HEK293 (cell line): ENCODE measurements around the gene SLC19A1.
A peak's percentile ranks its signal among the peaks of the same experiment; 100 is the strongest.

ENCODE experiments used
- EGR2 ChIP-seq: fragments of 450-650 bp; formaldehyde crosslinking; IDR thresholded peaks from 2 replicates; pipeline ENCODE4 v1.5.1; 2016; ENCODE audit warnings: low read depth, missing biosample characterization, missing genetic modification characterization
- GFI1B ChIP-seq: fragments of 450-650 bp; formaldehyde crosslinking; IDR thresholded peaks from 2 replicates; pipeline ENCODE4 v1.5.1; 2016; ENCODE audit warnings: missing biosample characterization, missing genetic modification characterization
- GLI4 ChIP-seq: fragments of 450-650 bp; formaldehyde crosslinking; IDR thresholded peaks from 2 replicates; pipeline ENCODE4 v1.5.1; 2016; ENCODE audit warnings: missing biosample characterization, missing genetic modification characterization
- KLF7 ChIP-seq: fragments of 450-650 bp; formaldehyde crosslinking; IDR thresholded peaks from 2 replicates; pipeline ENCODE4 v1.5.1; 2016; ENCODE audit warnings: missing biosample characterization, missing genetic modification characterization, borderline replicate concordance
- PBX3 ChIP-seq: sonication (generic); formaldehyde crosslinking; IDR thresholded peaks from 2 replicates; pipeline ENCODE4 v1.8.1; 2022; ENCODE audit warnings: mild to moderate bottlenecking, moderate library complexity, missing genetic modification reagents
- TRIM28 ChIP-seq: IDR thresholded peaks from 2 replicates; pipeline ENCODE4 v1.6.1; 2011; ENCODE audit warnings: low read length, control low read depth, borderline replicate concordance
- ZBTB10 ChIP-seq: fragments of 450-650 bp; formaldehyde crosslinking; IDR thresholded peaks from 2 replicates; pipeline ENCODE4 v1.5.1; 2016; ENCODE audit warnings: missing biosample characterization, missing genetic modification characterization
- ZNF169 ChIP-seq: fragments of 450-650 bp; formaldehyde crosslinking; IDR thresholded peaks from 2 replicates; pipeline ENCODE4 v1.5.1; 2016; ENCODE audit warnings: missing biosample characterization, missing genetic modification characterization
- ZNF175 ChIP-seq: fragments of 450-650 bp; formaldehyde crosslinking; IDR thresholded peaks from 2 replicates; pipeline ENCODE4 v1.5.1; 2016; ENCODE audit warnings: missing biosample characterization, missing genetic modification characterization
- ZNF18 ChIP-seq: fragments of 450-650 bp; formaldehyde crosslinking; IDR thresholded peaks from 2 replicates; pipeline ENCODE4 v1.5.1; 2016; ENCODE audit warnings: missing biosample characterization, missing genetic modification characterization
- ZNF239 ChIP-seq: fragments of 450-650 bp; formaldehyde crosslinking; IDR thresholded peaks from 2 replicates; pipeline ENCODE4 v1.5.1; 2016; ENCODE audit warnings: missing biosample characterization, missing genetic modification characterization
- ZNF248 ChIP-seq: fragments of 450-650 bp; formaldehyde crosslinking; IDR thresholded peaks from 2 replicates; pipeline ENCODE4 v1.5.1; 2017; ENCODE audit warnings: missing biosample characterization, missing genetic modification characterization
- ZNF26 ChIP-seq: fragments of 450-650 bp; formaldehyde crosslinking; IDR thresholded peaks from 2 replicates; pipeline ENCODE4 v1.5.1; 2016; ENCODE audit warnings: missing biosample characterization, missing genetic modification characterization
- ZNF391 ChIP-seq: fragments of 450-650 bp; formaldehyde crosslinking; IDR thresholded peaks from 2 replicates; pipeline ENCODE4 v1.5.1; 2016; ENCODE audit warnings: low read depth, missing biosample characterization, missing genetic modification characterization, borderline replicate concordance
- ZNF513 ChIP-seq: fragments of 450-650 bp; IDR thresholded peaks from 2 replicates; pipeline ENCODE4 v1.5.1; 2018; ENCODE audit warnings: missing biosample characterization, missing genetic modification characterization
- ZNF514 ChIP-seq: fragments of 450-650 bp; formaldehyde crosslinking; IDR thresholded peaks from 2 replicates; pipeline ENCODE4 v1.5.1; 2016; ENCODE audit warnings: missing biosample characterization, missing genetic modification characterization
- ZNF610 ChIP-seq: fragments of 450-650 bp; formaldehyde crosslinking; IDR thresholded peaks from 2 replicates; pipeline ENCODE4 v1.5.1; 2016; ENCODE audit warnings: missing biosample characterization, missing genetic modification characterization, borderline replicate concordance
- ZNF639 ChIP-seq: fragments of 450-650 bp; formaldehyde crosslinking; IDR thresholded peaks from 2 replicates; pipeline ENCODE4 v1.5.1; 2016; ENCODE audit warnings: missing biosample characterization, missing genetic modification characterization
- ZNF645 ChIP-seq: fragments of 450-650 bp; formaldehyde crosslinking; IDR thresholded peaks from 2 replicates; pipeline ENCODE4; 2016; ENCODE audit warnings: missing biosample characterization, missing genetic modification characterization
- ZNF768 ChIP-seq: fragments of 450-650 bp; formaldehyde crosslinking; IDR thresholded peaks from 2 replicates; pipeline ENCODE4 v1.5.1; 2018; ENCODE audit warnings: missing biosample characterization, mild to moderate bottlenecking, missing genetic modification characterization
- ZNF791 ChIP-seq: fragments of 450-650 bp; formaldehyde crosslinking; IDR thresholded peaks from 2 replicates; pipeline ENCODE4 v1.5.1; 2016; ENCODE audit warnings: missing biosample characterization, missing genetic modification characterization
- ZNF837 ChIP-seq: fragments of 450-650 bp; formaldehyde crosslinking; IDR thresholded peaks from 2 replicates; pipeline ENCODE4 v1.5.1; 2016; ENCODE audit warnings: missing biosample characterization, missing genetic modification characterization

Gene SLC19A1

GRCh38 chr21:45452696-45453307, 89.4 kb downstream of the SLC19A1 start (continued):
- no peak for TF ChIP-seq ZNF248 (tag by site-specific recombination)
- TF ChIP-seq GFI1B (tag by site-specific recombination) = no peak
- TF ChIP-seq ZNF175 = no peak
- no peak for TF ChIP-seq ZNF610
- no peak for TF ChIP-seq ZNF391
- peak; percentile 79 for TF ChIP-seq ZNF18 (tag by site-specific recombination)
- no peak for TF ChIP-seq EGR2 (tag by site-specific recombination)
- TF ChIP-seq GLI4 (tag by site-specific recombination) = no peak
- no peak for TF ChIP-seq PBX3 (CRISPR knock-in tag)
- no peak for TF ChIP-seq ZNF768 (tag by site-specific recombination)
- no peak for TF ChIP-seq ZNF513 (tag by site-specific recombination)
- TF ChIP-seq ZNF169 (tag by site-specific recombination) = no peak
- no peak for TF ChIP-seq ZNF645 (tag by site-specific recombination)
- TF ChIP-seq ZNF514 (tag by site-specific recombination) = no peak
- no peak for TF ChIP-seq ZNF26 (tag by site-specific recombination)
- TF ChIP-seq TRIM28 = no peak
- TF ChIP-seq ZBTB10 (tag by site-specific recombination) = no peak
- no peak for TF ChIP-seq ZNF791 (tag by site-specific recombination)
- TF ChIP-seq ZNF639 = no peak
- TF ChIP-seq ZNF239 (tag by site-specific recombination) = 0 out of 2 replicates have a peak, but pooled peaks have one; percentile 16
- TF ChIP-seq KLF7 = no peak
- TF ChIP-seq ZNF837 (tag by site-specific recombination) = no peak
